GM23248 (cell line): ENCODE data around the gene TFAP2E.

Source experiments
- EZH2 ChIP-seq: fragments of 200-600 bp; sonication (generic); IDR thresholded peaks from 2 replicates; pipeline ENCODE4 v1.6.1; 2018; ENCODE audit warnings: antibody characterized with exemption, mild to moderate bottlenecking; ENCODE audit not compliant: insufficient read depth, poor library complexity, severe bottlenecking
- EZH2phosphoT487 ChIP-seq: fragments of 200-600 bp; sonication (generic); IDR thresholded peaks from 2 replicates; pipeline ENCODE4 v1.6.1; 2018; ENCODE audit warnings: antibody characterized with exemption, moderate library complexity, mild to moderate bottlenecking, low read depth; ENCODE audit not compliant: insufficient read depth

- TF ChIP-seq EZH2 (no peak), EZH2phosphoT487 (no peak)
Measured at GRCh38 chr1:35603468-35603867, 30.4 kb downstream of the TFAP2E start.
